HS-5 (cell line): ENCODE results near the gene EHBP1.
A peak's percentile ranks its signal among the peaks of the same experiment; 100 is the strongest.

Source experiments
- DNase-seq: peaks from one replicate; pipeline ENCODE4 v3.0.0-alpha.2; 2012; ENCODE audit warnings: low read depth

Gene EHBP1

GRCh38 chr2:62884514-62884913 lies 179.0 kb downstream of the EHBP1 start:
- no peak for DNase-seq

GRCh38 chr2:62894966-62895631 lies 189.6 kb downstream of the EHBP1 start:
- no peak for DNase-seq

DNA sequence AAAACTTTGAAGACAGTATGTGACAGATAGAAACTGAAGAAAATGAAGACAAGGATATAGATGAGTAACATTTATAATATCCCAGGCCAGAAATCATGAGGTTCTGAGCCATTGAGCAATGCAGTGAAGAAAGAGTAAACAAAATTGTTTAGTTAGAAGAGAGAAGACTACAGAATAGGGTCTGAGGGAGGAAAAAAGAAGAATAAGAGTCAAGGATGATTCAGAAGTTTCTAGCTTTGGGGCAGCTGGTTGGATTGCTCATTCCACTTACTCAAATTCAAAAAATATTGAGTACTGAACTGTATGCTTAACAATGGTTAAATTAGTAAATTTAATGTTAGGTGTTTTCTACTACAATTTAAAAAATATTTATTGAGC lies 190.1 kb downstream of the EHBP1 start:
- no peak for DNase-seq

DNA sequence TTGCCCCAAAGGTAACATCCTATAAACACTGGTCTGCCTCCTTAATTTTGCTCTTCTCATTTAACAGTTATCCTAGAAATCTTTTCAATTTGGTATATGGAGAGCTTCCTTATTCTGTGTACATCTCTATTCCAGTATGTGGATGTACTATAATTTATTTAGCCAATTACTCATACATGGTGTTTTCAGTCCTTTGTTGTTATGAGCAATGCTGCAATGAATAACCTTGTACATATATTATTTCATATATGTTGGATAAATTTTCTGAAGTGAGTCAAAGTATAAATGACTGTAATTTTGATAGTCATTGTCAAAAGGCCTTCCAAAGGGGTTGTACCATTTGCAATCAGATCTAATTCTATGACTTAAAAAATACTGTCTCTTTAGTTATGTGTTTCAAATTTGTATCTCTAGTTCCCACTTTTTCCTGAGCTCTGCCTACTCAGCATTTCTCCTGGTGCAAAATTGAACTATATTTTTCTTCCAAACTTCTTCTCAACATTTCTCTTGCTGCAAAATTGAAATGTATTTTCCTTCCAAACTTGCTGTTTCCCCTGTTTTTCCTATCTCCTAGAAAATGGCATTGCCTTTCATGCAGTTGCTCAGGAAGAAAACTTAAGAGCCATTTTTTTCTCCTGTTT lies 191.8 kb downstream of the EHBP1 start:
- no peak for DNase-seq

DNA sequence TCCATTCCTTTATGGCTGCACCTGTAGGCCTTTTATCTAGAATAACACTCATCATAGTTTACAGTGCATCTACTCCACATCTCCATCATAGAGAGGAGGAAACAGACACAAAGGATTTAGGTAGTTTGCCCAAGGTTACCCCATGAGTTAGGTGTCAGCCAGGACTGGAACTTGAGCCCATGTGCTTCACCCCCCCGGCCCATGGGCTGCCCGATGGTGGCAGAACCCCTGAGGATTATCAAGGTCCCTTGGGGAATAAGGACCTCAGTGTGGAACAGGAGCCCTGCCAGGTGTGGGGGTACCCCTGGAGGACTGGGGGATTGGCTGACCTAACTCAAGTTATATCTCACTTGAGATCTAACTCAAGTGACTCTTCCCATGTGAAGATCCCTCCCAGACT lies 198.8 kb downstream of the EHBP1 start:
- DNase-seq = no peak

GRCh38 chr2:62908145-62908544 lies 202.6 kb downstream of the EHBP1 start:
- no peak for DNase-seq

- DNase-seq = no peak
Measured at GRCh38 chr2:62913311-62913710, 207.8 kb downstream of the EHBP1 start.

- DNase-seq = no peak
Measured at GRCh38 chr2:62919041-62919440, 213.5 kb downstream of the EHBP1 start.

DNA sequence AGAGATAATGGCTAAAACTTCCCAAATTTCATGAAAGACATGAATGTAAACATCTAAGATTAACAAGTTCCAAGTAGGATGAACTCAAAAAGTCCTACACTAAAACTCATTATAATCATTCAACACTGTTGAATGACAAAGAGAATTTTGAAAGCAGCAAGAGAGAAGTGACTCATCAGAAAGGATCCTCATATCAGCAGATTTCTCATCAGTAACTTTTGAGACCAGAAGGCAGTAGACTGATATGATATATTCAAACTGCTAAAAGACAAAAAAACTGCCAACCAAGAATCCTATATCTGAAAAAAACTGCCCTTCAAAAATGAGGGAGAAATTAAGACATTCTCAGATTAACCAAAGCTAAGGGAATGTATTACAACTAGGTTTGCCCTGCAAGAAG lies 214.6 kb downstream of the EHBP1 start:
- no peak for DNase-seq

GRCh38 chr2:62923242-62923641 lies 217.7 kb downstream of the EHBP1 start:
- DNase-seq = no peak

- no peak for DNase-seq
Measured at GRCh38 chr2:62923881-62924280, 218.4 kb downstream of the EHBP1 start.

DNA sequence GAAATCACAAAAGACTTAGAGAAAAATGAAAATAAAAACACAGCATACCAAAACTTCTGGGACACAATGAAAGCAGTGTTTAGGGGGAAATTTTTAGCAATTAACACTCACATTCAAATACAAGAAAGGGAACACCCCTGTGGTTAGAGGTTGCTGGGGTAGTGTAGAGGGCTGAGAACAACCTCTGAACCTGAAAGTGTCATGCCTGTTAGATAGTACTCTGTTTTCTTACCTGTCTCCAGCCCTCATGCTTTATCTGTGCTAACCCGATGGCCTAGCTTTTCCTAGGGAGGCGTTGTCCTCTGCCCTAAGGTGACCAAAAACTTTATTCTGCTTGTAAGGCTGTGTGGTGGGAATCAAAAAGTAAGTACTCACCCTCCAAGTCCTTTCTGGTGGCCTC lies 222.5 kb downstream of the EHBP1 start:
- DNase-seq = no peak

GRCh38 chr2:62931536-62931935 lies 226.0 kb downstream of the EHBP1 start:
- DNase-seq = no peak

GRCh38 chr2:62933398-62933917 lies 227.9 kb downstream of the EHBP1 start:
- DNase-seq = no peak

- no peak for DNase-seq
Measured at GRCh38 chr2:62934517-62934916, 229.0 kb downstream of the EHBP1 start.

DNA sequence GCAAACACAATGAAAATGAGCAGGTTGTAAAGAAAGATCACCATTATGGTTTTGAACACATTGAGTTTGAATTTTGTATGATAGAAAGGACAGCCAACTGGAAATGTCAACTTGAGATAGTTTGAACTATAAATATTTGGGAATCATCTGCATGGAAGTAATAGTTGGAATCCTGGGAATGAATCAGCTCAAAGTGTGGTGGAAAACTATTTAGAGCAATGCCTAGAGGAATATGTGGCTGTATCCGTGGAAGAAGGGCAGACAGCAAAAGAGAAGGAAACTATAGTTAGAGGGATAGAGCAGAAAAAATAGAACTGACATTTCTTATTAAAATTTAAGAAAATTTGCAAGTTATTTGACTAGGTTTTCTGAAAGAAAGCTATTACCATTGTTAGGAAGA lies 232.6 kb downstream of the EHBP1 start:
- DNase-seq = no peak

- DNase-seq = peak; percentile 43
Measured at GRCh38 chr2:62939735-62940491, 234.4 kb downstream of the EHBP1 start.

GRCh38 chr2:62940697-62941096 lies 235.2 kb downstream of the EHBP1 start:
- no peak for DNase-seq

- DNase-seq = no peak
Measured at GRCh38 chr2:62941413-62941812, 235.9 kb downstream of the EHBP1 start.

GRCh38 chr2:62944362-62944761 lies 238.8 kb downstream of the EHBP1 start:
- no peak for DNase-seq

DNA sequence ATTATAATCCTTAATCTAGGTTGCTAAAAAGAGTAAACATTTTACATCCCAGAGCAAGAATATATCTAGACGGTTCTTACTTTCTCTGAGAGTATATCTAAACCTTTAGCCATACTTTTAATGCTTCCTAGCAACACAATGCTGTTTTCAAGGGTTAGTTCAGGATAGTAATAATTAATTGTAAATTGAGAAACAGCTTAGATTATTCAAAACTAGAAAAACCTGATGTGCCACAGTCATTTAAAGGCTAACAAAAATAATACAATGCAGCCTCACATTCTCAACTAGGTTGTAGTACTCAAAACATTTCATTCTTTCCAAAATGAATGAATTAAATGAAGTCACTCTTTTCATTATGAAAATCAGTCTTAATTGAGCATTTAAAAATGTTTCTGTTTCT lies 241.9 kb downstream of the EHBP1 start:
- no peak for DNase-seq

DNA sequence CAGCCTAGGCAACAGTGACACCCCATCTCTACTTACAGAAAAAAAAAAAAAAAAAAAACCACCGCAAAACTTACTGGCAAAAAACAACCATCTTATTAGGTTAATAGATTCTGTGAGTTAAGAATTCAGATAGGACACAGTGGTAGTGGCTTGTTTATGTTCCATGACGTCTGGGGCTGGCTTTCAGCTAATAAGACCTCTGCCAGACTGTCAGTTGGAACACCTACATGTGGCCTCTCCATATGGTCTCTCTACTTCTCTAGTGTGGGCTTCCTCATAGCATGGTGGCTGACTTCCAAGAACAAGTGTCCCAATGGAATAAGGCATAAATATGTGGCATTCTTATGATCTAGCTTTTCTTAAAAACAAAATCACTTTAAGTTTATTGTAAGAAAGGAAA lies 251.1 kb downstream of the EHBP1 start:
- DNase-seq = no peak

- DNase-seq = no peak
Measured at GRCh38 chr2:62958206-62958605, 252.7 kb downstream of the EHBP1 start.
